GM21619 (cell line): ENCODE results near the gene ZNF335.
"Not testable (repeated sequence)": the region's sequence is repeated elsewhere in the genome, so short reads cannot be mapped to it uniquely, and the experiment has no call there.

Experiments
- ATAC-seq: cut with Tn5 transposase; IDR thresholded peaks from one replicate; pipeline ENCODE4 v1.9.1; 2021; ENCODE audit not compliant: unreplicated experiment

ZNF335 gene

GRCh38 chr20:45971425-45971674 lies 653 bp downstream of the ZNF335 start:
- ATAC-seq, result peak; percentile 23

GRCh38 chr20:45970646-45971424 lies 1.2 kb downstream of the ZNF335 start:
- no peak for ATAC-seq

- no peak for ATAC-seq
Observed at GRCh38 chr20:45969712-45970634, 2.0 kb downstream of the ZNF335 start.

- ATAC-seq, result no peak
Observed at GRCh38 chr20:45968801-45969711, 2.9 kb downstream of the ZNF335 start.

GRCh38 chr20:45968081-45968671 lies 3.8 kb downstream of the ZNF335 start:
- ATAC-seq, result no peak

- no peak for ATAC-seq
Observed at GRCh38 chr20:45967551-45968080, 4.4 kb downstream of the ZNF335 start.

GRCh38 chr20:45965169-45966002 lies 6.6 kb downstream of the ZNF335 start:
- ATAC-seq, result peak; percentile 41

GRCh38 chr20:45964006-45964400 lies 8.0 kb downstream of the ZNF335 start:
- no peak for ATAC-seq

GRCh38 chr20:45963059-45964005 lies 8.7 kb downstream of the ZNF335 start:
- no peak for ATAC-seq

GRCh38 chr20:45962031-45962755 lies 9.8 kb downstream of the ZNF335 start:
- ATAC-seq, result no peak

GRCh38 chr20:45959956-45960630 lies 11.9 kb downstream of the ZNF335 start:
- peak; percentile 48 for ATAC-seq

GRCh38 chr20:45959126-45959525 lies 12.9 kb downstream of the ZNF335 start:
- ATAC-seq, result no peak

- ATAC-seq, result no peak
Observed at GRCh38 chr20:45958593-45958992, 13.4 kb downstream of the ZNF335 start.

- no peak for ATAC-seq
Observed at GRCh38 chr20:45957021-45957941, 14.7 kb downstream of the ZNF335 start.

GRCh38 chr20:45956326-45956725 lies 15.7 kb downstream of the ZNF335 start:
- ATAC-seq, result not testable (repeated sequence)

GRCh38 chr20:45953672-45954071 lies 18.3 kb downstream of the ZNF335 start:
- no peak for ATAC-seq
